OCI-LY3 (cell line): ENCODE measurements around the gene FBXO2.

Experiments used
- H2AFZ ChIP-seq: fragments of 200-600, 300-600 bp; shearing (Covaris generic); 2 replicates; pipeline ENCODE4 v1.6.0; 2014; ENCODE audit warnings: antibody characterized with exemption, low read depth, low read length
- H3K27ac ChIP-seq: fragments of 200-600, 300-600 bp; sonication (generic); 2 replicates; pipeline ENCODE4 v1.5.1; 2014; ENCODE audit warnings: mild to moderate bottlenecking, low read length, moderate library complexity, mixed read lengths
- H3K27me3 ChIP-seq: fragments of 200-600, 300-600 bp; sonication (generic); 2 replicates; pipeline ENCODE4 v1.6.1; 2014; ENCODE audit warnings: low read depth, low read length, mixed read lengths
- H3K36me3 ChIP-seq: fragments of 200-600, 300-600 bp; sonication (generic); replicated peaks from 2 replicates; pipeline ENCODE3; 2014; ENCODE audit warnings: low read depth, low read length, mixed read lengths
- H3K4me1 ChIP-seq: fragments of 300-600, 200-600 bp; sonication (generic); 2 replicates; pipeline ENCODE4 v1.6.1; 2014; ENCODE audit warnings: low read length, mixed read lengths
- H3K4me2 ChIP-seq: fragments of 200-600, 300-600 bp; sonication (generic); 2 replicates; pipeline ENCODE4 v1.6.1; 2014; ENCODE audit warnings: low read length, mixed read lengths
- H3K4me3 ChIP-seq: fragments of 300-600, 200-600 bp; sonication (generic); 2 replicates; pipeline ENCODE4 v1.5.1; 2014; ENCODE audit warnings: antibody characterized with exemption, mild to moderate bottlenecking, low read length, moderate library complexity
- H3K79me2 ChIP-seq: fragments of 300-600, 200-600 bp; shearing (Covaris generic); 2 replicates; pipeline ENCODE4 v1.6.1; 2014; ENCODE audit warnings: mild to moderate bottlenecking, low read length, mixed read lengths
- H3K9ac ChIP-seq: fragments of 300-600, 200-600 bp; shearing (Covaris generic); 2 replicates; pipeline ENCODE4 v1.6.0; 2014; ENCODE audit warnings: mild to moderate bottlenecking, low read length, moderate library complexity
- H3K9me3 ChIP-seq: fragments of 200-600, 300-600 bp; shearing (Covaris generic); 2 replicates; pipeline ENCODE4 v1.6.1; 2014; ENCODE audit warnings: low read length, mixed read lengths; ENCODE audit not compliant: insufficient read depth
- H4K20me1 ChIP-seq: fragments of 200-600, 300-600 bp; sonication (generic); 2 replicates; pipeline ENCODE4 v1.6.1; 2016; ENCODE audit warnings: low read length, mixed read lengths; ENCODE audit not compliant: insufficient read depth
- EZH2phosphoT487 ChIP-seq: fragments of 200-600 bp; shearing (Covaris generic); IDR thresholded peaks from 2 replicates; pipeline ENCODE4 v1.6.1; 2018; ENCODE audit warnings: antibody characterized with exemption, mixed run types, low read depth
- TF ChIP-seq, protein P1 (sequence below): fragments of 200-600, 300-600 bp; sonication (generic); IDR thresholded peaks from 2 replicates; pipeline ENCODE4 v1.5.1; 2014; ENCODE audit warnings: antibody characterized with exemption, low read length, low read depth

The FBXO2 gene

DNA sequence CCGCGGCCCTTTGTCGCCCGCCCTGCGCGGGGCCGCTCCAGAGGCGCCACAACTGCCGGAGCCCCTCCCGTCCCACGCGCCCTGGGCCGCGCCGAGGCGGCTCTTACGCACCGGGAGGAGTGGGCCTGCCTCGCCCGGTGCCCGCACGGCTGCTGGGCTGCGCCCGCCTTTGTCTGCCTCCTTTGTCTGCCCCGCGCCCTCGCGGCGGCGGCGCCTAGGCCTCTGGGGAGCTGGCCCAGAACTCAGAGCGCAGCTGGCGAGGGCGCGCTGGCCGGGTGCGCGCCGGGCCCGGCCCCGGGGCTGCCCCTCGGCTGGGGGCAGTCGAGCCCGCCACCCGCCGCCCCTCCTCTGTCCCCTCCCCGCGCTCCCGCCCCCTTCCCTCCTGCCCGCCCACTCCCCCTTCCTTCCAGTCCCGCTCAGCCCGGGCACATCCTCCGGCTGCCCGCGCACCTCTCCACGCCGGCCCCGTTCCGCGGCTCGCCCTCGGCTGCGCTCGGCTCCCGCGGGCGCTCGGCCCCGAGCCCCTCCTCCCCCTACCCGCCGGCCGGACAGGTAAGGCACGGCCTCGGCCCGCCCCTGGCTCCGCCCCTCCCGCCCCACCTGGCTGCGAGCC is 37.2 kb upstream of the FBXO2 start, which contains the start of gene DRAXIN:
Gene DRAXIN, plus strand, starts transcription at position 409 of the 613 bp plus-strand sequence. CDS start 14,549 bp downstream, outside the sequence.
- no peaks in the 10 kb centered on the region for H4K20me1 ChIP-seq
- no peaks in the 10 kb centered on the region for H3K4me1 ChIP-seq
- no peak within 1 kb of the TSS for H3K9ac ChIP-seq
- H3K36me3 ChIP-seq = no peaks in the 10 kb centered on the region
- no peaks in the 10 kb centered on the region for H3K9me3 ChIP-seq
- TF ChIP-seq, protein P1, sequence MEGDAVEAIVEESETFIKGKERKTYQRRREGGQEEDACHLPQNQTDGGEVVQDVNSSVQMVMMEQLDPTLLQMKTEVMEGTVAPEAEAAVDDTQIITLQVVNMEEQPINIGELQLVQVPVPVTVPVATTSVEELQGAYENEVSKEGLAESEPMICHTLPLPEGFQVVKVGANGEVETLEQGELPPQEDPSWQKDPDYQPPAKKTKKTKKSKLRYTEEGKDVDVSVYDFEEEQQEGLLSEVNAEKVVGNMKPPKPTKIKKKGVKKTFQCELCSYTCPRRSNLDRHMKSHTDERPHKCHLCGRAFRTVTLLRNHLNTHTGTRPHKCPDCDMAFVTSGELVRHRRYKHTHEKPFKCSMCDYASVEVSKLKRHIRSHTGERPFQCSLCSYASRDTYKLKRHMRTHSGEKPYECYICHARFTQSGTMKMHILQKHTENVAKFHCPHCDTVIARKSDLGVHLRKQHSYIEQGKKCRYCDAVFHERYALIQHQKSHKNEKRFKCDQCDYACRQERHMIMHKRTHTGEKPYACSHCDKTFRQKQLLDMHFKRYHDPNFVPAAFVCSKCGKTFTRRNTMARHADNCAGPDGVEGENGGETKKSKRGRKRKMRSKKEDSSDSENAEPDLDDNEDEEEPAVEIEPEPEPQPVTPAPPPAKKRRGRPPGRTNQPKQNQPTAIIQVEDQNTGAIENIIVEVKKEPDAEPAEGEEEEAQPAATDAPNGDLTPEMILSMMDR = no peak
- TF ChIP-seq EZH2phosphoT487 = no peak
- no peak within 1 kb of the TSS for H3K4me2 ChIP-seq
- no peak within 1 kb of the TSS for H3K4me3 ChIP-seq
- H3K27me3 ChIP-seq = no peaks in the 10 kb centered on the region
- no peak within 1 kb of the TSS for H2AFZ ChIP-seq
- no peak within 1 kb of the TSS for H3K27ac ChIP-seq
- no peaks in the 10 kb centered on the region for H3K79me2 ChIP-seq

DNA sequence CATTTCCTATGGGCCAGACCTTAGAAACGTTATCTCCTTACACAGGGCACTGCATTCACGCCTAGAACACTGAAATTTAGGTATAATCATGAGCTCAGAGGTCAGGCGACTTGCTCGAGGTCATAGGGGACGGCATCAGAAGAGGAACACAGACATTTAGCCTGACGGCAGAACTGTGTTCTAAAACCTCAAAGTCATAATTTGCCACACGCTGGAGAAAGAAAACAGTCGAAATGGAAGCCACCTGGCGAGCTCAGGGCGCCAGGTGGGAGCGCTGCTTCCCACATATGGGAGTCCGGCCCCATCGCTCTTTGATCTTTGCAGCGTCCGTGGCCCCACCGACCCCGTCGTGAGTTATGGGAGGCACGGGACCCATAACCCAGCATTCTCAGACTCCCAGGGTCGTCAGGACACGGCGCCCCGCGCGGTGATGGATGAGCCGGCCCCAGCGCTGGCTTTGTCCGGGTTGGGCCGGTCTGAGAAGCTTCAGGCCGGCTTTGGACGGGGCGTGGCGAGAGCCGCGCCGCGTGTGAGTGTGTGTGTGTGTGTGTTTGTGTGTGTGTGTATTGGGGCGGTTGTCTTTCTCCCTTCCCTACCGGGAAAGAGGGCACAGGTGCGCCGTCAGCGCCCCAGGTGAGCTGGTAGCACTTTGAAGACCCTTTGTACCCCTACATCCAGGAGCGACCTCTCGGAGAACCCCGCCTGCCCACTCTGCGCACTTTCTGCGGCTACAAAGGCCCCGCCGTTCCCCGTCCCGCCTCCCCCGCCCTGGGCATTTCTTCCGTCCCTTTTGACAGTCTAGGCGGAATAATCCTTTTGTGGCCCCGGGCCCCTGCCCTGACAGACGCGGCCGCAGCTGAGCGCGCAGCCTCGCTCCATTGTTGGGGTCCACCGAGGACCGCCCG is 36.4 kb upstream of the FBXO2 start:
- Histone ChIP-seq H3K27ac (no peak overlapping the region), H3K79me2 (no peaks in the 10 kb centered on the region), H2AFZ (no peak overlapping the region), H3K4me1 (no peaks in the 10 kb centered on the region), H3K36me3 (no peaks in the 10 kb centered on the region), H3K4me2 (no peak overlapping the region), H3K27me3 (no peaks in the 10 kb centered on the region), H3K9ac (no peak overlapping the region), H4K20me1 (no peaks in the 10 kb centered on the region), H3K9me3 (no peaks in the 10 kb centered on the region), H3K4me3 (no peak overlapping the region)
- TF ChIP-seq, protein P1 = no peak
- TF ChIP-seq EZH2phosphoT487 = no peak

DNA sequence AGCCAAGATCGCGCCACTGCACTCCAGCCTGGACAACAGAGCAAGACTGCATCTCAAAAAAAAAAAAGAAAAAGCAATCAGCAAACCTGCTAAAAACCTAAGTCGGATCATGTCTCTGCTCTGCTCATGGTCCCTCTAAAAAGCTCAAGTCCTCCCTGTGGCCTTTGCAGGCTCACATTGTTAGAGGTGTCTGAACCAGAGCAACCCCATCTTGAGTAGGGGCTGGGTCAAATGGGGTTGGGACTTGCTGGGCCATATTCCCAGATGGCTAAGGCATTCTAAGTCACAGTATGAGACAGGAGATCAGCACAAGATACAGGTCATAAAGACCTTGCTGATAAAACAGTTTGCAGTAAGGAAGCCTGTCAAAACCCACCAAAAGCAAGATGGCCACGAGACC is 34.3 kb upstream of the FBXO2 start:
- H4K20me1 ChIP-seq = no peaks in the 10 kb centered on the region
- H3K79me2 ChIP-seq = no peaks in the 10 kb centered on the region
- H3K9ac ChIP-seq = no peak overlapping the region
- TF ChIP-seq EZH2phosphoT487 = no peak
- TF ChIP-seq, protein P1 = no peak
- no peak overlapping the region for H3K4me2 ChIP-seq
- H3K36me3 ChIP-seq = no peaks in the 10 kb centered on the region
- H3K4me3 ChIP-seq = no peak overlapping the region
- no peaks in the 10 kb centered on the region for H3K4me1 ChIP-seq
- no peak overlapping the region for H2AFZ ChIP-seq
- no peaks in the 10 kb centered on the region for H3K27me3 ChIP-seq
- no peak overlapping the region for H3K27ac ChIP-seq
- H3K9me3 ChIP-seq = no peaks in the 10 kb centered on the region

DNA sequence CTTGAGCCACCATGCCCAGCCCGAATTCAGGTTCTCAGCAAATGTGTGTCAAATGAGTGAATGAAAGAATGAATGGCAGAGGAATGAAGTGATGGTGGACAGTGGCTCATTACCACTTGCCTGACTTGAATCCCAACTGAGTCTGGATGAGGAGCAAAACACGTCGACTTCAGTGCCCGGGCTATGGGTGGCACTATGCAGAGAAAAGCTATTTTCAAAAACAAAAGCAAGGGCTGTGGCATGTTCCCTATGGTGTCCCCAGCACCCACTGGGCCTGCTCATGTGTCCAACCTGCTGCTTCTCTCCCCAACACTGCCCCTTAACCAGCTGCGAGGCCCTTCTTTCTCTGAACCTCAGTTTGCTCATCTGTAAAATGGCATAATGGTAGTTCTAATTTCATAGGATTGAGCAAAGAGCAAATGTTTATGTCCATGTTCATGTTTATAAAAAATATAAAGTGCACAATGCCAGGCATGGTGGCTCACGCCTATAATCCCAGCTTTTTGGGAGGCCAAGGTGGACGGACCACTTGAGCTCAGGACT is 31.1 kb upstream of the FBXO2 start:
- Histone ChIP-seq H3K9me3 (no peaks in the 10 kb centered on the region), H3K4me2 (no peak overlapping the region), H3K79me2 (peaks cover 3% of the 10 kb centered on the region; the same call in 1 of the 2 replicates), H3K27ac (no peak overlapping the region), H3K27me3 (peaks cover 9% of the 10 kb centered on the region; the same call in 1 of the 2 replicates), H3K4me1 (peaks cover 6% of the 10 kb centered on the region; the same call in 1 of the 2 replicates), H3K36me3 (no peaks in the 10 kb centered on the region), H2AFZ (no peak overlapping the region), H3K9ac (no peak overlapping the region), H4K20me1 (no peaks in the 10 kb centered on the region), H3K4me3 (no peak overlapping the region)
- TF ChIP-seq, protein P1 = no peak
- no peak for TF ChIP-seq EZH2phosphoT487
